A673 (cell line): ENCODE results near the gene ATP5MK.

Experiments used
- EZH2 ChIP-seq: fragments of 200-600 bp; sonication (generic); IDR thresholded peaks from 2 replicates; pipeline ENCODE4 v1.6.1; 2017; ENCODE audit warnings: borderline replicate concordance, low read depth, mild to moderate bottlenecking, mixed read lengths, antibody characterized with exemption, low read length; ENCODE audit not compliant: poor library complexity, severe bottlenecking
- TF ChIP-seq, protein P1 (sequence below): fragments of 300-800, 200-600 bp; sonication (generic); conservative IDR thresholded peaks from 2 replicates; pipeline ENCODE4 v1.5.1; 2017; ENCODE audit warnings: low read depth, mild to moderate bottlenecking, antibody characterized with exemption, low read length, moderate library complexity, mixed read lengths

DNA sequence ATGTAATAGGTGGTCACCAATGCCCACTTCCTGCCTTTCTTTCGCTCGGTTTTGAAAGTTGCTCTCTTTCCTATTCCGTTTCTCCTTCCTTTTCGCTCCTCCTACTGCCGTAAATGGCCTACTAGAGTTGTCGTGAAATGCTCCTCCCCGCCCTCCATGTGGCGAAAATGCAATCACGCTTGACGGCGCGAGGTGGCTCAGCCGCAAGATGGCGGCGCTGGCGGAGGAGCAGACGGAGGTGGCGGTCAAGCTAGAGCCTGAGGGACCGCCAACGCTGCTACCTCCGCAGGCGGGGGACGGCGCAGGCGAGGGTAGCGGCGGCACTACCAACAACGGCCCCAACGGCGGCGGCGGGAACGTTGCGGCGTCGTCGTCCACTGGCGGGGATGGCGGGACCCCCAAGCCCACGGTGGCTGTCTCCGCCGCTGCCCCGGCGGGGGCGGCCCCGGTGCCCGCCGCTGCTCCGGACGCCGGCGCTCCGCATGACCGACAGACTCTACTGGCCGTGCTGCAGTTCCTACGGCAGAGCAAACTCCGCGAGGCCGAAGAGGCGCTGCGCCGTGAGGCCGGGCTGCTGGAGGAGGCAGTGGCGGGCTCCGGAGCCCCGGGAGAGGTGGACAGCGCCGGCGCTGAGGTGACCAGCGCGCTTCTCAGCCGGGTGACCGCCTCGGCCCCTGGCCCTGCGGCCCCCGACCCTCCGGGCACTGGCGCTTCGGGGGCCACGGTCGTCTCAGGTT is 28.3 kb downstream of the ATP5MK start, which contains the start of gene TAF5:
- TF ChIP-seq, protein P1, sequence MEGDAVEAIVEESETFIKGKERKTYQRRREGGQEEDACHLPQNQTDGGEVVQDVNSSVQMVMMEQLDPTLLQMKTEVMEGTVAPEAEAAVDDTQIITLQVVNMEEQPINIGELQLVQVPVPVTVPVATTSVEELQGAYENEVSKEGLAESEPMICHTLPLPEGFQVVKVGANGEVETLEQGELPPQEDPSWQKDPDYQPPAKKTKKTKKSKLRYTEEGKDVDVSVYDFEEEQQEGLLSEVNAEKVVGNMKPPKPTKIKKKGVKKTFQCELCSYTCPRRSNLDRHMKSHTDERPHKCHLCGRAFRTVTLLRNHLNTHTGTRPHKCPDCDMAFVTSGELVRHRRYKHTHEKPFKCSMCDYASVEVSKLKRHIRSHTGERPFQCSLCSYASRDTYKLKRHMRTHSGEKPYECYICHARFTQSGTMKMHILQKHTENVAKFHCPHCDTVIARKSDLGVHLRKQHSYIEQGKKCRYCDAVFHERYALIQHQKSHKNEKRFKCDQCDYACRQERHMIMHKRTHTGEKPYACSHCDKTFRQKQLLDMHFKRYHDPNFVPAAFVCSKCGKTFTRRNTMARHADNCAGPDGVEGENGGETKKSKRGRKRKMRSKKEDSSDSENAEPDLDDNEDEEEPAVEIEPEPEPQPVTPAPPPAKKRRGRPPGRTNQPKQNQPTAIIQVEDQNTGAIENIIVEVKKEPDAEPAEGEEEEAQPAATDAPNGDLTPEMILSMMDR = no peak
- no peak for TF ChIP-seq EZH2
